ENCODE data around the gene MYO1E.

DNA sequence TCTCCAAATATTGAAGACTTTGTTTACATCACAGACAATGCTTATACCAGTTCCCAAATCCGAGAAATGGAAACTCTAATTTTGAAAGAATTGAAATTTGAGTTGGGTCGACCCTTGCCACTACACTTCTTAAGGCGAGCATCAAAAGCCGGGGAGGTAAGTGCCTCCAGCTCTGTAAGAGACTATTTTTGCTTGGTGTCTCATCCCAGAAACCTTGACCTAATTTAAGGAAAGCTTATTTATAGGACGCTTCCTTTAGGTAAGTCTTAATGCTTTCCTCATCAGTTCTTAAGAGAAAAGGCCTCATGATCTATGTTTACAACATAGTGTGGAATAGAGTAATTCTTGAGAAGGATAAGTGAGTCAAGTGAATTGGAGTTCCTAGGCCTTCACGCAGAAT, 255.9 kb downstream of the MYO1E start:
- TF ChIP-seq, protein P1, sequence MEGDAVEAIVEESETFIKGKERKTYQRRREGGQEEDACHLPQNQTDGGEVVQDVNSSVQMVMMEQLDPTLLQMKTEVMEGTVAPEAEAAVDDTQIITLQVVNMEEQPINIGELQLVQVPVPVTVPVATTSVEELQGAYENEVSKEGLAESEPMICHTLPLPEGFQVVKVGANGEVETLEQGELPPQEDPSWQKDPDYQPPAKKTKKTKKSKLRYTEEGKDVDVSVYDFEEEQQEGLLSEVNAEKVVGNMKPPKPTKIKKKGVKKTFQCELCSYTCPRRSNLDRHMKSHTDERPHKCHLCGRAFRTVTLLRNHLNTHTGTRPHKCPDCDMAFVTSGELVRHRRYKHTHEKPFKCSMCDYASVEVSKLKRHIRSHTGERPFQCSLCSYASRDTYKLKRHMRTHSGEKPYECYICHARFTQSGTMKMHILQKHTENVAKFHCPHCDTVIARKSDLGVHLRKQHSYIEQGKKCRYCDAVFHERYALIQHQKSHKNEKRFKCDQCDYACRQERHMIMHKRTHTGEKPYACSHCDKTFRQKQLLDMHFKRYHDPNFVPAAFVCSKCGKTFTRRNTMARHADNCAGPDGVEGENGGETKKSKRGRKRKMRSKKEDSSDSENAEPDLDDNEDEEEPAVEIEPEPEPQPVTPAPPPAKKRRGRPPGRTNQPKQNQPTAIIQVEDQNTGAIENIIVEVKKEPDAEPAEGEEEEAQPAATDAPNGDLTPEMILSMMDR (IDR thresholded peaks at IDR 0.05) = no peak
- no peak for TF ChIP-seq POLR2A (IDR thresholded peaks at IDR 0.05)
